BLaER1 treated with 17β-estradiol and CSF1 and Interleukin-3, amounts not matched to agents 10 nM and 100 nM (cell line): ENCODE measurements around the gene LARP4B.
A peak's percentile ranks its signal among the peaks of the same experiment; 100 is the strongest.

Source experiments
- H3K27ac ChIP-seq, 11 experiments: shearing (Covaris generic); formaldehyde crosslinking; 2 replicates each; pipeline ENCODE4 v1.8.1; 2022
- H3K27me3 ChIP-seq, 11 experiments: shearing (Covaris generic); formaldehyde crosslinking; 2 replicates each; pipeline ENCODE4 v1.8.1; 2022
- H3K36me3 ChIP-seq, 11 experiments: shearing (Covaris generic); formaldehyde crosslinking; 2 replicates each; pipeline ENCODE4 v1.8.1; 2022
- H3K4me1 ChIP-seq, 10 experiments: shearing (Covaris generic); formaldehyde crosslinking; 2 replicates each; pipeline ENCODE4 v1.8.1; 2022
- H3K4me2 ChIP-seq, 11 experiments: shearing (Covaris generic); formaldehyde crosslinking; 2 replicates each; pipeline ENCODE4 v1.8.1; 2022
- H3K4me3 ChIP-seq, 10 experiments: shearing (Covaris generic); formaldehyde crosslinking; 2 replicates each; pipeline ENCODE4 v1.8.1; 2022
- H3K9ac ChIP-seq, 11 experiments: shearing (Covaris generic); formaldehyde crosslinking; 2 replicates each; pipeline ENCODE4 v1.8.1; 2022
- H3K9me3 ChIP-seq, 11 experiments: shearing (Covaris generic); formaldehyde crosslinking; replicated peaks in 1 of 11; 2 replicates each; pipeline ENCODE4 v1.8.1; 2022
- H4K20me1 ChIP-seq, 11 experiments: shearing (Covaris generic); formaldehyde crosslinking; 2 replicates each; pipeline ENCODE4 v1.8.1; 2022
- Cebpa-rat ChIP-seq, 11 experiments: shearing (Covaris generic); IDR thresholded peaks; 2 replicates each; pipeline ENCODE4 v1.8.1; 2022

LARP4B gene

GRCh38 chr10:916716-917415, 14.6 kb downstream of the LARP4B start:
- peaks cover 37 to 87% (median 61%) of the 10 kb centered on the region in 11 experiments for H3K36me3 ChIP-seq
- TF ChIP-seq Cebpa-rat (IDR thresholded peaks at IDR 0.05) = no peak
- H3K4me1 ChIP-seq = peaks cover 0 to 9% (median 2%) of the 10 kb centered on the region in 10 experiments; a peak in 9 of 20 replicates
- H4K20me1 ChIP-seq = peaks cover 96 to 100% (median 99%) of the 10 kb centered on the region in 11 experiments
- peaks cover 0 to 12% (median 4%) of the 10 kb centered on the region in 11 experiments; a peak in 7 of 22 replicates for H3K9me3 ChIP-seq
- H3K27me3 ChIP-seq = no peaks in the 10 kb centered on the region
- H3K4me3 ChIP-seq = no peak overlapping the region
- H3K27ac ChIP-seq = no peak overlapping the region
- no peak overlapping the region for H3K4me2 ChIP-seq
- H3K9ac ChIP-seq = no peak overlapping the region

- Histone ChIP-seq H3K36me3 (peaks cover 64 to 89% (median 80%) of the 10 kb centered on the region in 11 experiments), H3K4me3 (no peak overlapping the region), H4K20me1 (peaks cover 95 to 100% (median 99%) of the 10 kb centered on the region in 11 experiments), H3K9me3 (no peaks in the 10 kb centered on the region), H3K9ac (no peak overlapping the region), H3K4me2 (no peak overlapping the region), H3K4me1 (peaks cover 0 to 13% (median 0%) of the 10 kb centered on the region in 10 experiments; a peak in 5 of 20 replicates), H3K27ac (no peak overlapping the region), H3K27me3 (no peaks in the 10 kb centered on the region)
- no peak for TF ChIP-seq Cebpa-rat (IDR thresholded peaks at IDR 0.05)
These were observed 21.7 kb downstream of the LARP4B start for GRCh38 chr10:909831-910230.

- H3K4me3 ChIP-seq = no peak overlapping the region
- no peaks in the 10 kb centered on the region for H3K27me3 ChIP-seq
- peaks cover 67 to 95% (median 86%) of the 10 kb centered on the region in 11 experiments for H3K36me3 ChIP-seq
- peaks cover 99 to 100% (median 100%) of the 10 kb centered on the region in 11 experiments for H4K20me1 ChIP-seq
- H3K9me3 ChIP-seq = no peaks in the 10 kb centered on the region
- H3K4me2 ChIP-seq = 0 out of 22 replicates have a peak overlapping the region, but pooled peaks of 1 of the 11 experiments have one; percentile 9
- no peak for TF ChIP-seq Cebpa-rat (IDR thresholded peaks at IDR 0.05)
- H3K9ac ChIP-seq = no peak overlapping the region
- peaks cover 0 to 22% (median 6%) of the 10 kb centered on the region in 10 experiments; a peak in 6 of 20 replicates for H3K4me1 ChIP-seq
- no peak overlapping the region for H3K27ac ChIP-seq
These were observed 25.5 kb downstream of the LARP4B start for GRCh38 chr10:905972-906371.

DNA sequence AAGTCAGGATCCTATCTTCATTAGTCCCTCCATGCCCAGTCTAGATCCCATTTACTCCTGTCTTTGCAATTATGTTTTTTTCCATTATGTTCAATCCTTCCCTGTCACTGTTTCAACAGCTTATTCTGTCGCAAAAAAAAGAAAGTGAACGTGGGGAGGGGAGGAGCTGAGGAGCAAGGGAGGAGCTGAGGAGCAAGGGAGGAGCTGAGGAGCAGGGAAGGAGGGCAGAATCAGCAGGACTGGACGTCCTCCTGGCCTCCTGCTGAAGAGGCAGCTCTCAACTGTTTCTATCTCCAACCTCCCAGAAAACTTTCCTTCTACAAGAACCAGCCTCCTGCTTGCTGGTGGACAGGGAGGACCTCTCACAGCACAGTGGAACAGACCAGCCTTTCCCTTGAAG, 26.0 kb downstream of the LARP4B start:
- Histone ChIP-seq H4K20me1 (peaks cover 99 to 100% (median 100%) of the 10 kb centered on the region in 11 experiments), H3K9ac (no peak overlapping the region), H3K4me2 (0 out of 22 replicates have a peak overlapping the region, but pooled peaks of 1 of the 11 experiments have one; percentile 9), H3K27me3 (no peaks in the 10 kb centered on the region), H3K9me3 (no peaks in the 10 kb centered on the region), H3K27ac (no peak overlapping the region), H3K4me3 (no peak overlapping the region), H3K36me3 (peaks cover 62 to 92% (median 82%) of the 10 kb centered on the region in 11 experiments), H3K4me1 (peaks cover 0 to 22% (median 6%) of the 10 kb centered on the region in 10 experiments; a peak in 6 of 20 replicates)
- no peak for TF ChIP-seq Cebpa-rat (IDR thresholded peaks at IDR 0.05)

GRCh38 chr10:904403-904802, 27.1 kb downstream of the LARP4B start:
- no peak for TF ChIP-seq Cebpa-rat (IDR thresholded peaks at IDR 0.05)

GRCh38 chr10:898141-898540, 33.4 kb downstream of the LARP4B start:
- Histone ChIP-seq H3K4me3 (no peak overlapping the region), H3K27me3 (no peaks in the 10 kb centered on the region), H3K4me2 (no peak overlapping the region), H4K20me1 (peaks cover 90 to 100% (median 100%) of the 10 kb centered on the region in 11 experiments), H3K9me3 (no peaks in the 10 kb centered on the region), H3K9ac (no peak overlapping the region), H3K4me1 (peaks cover 0 to 6% (median 0%) of the 10 kb centered on the region in 10 experiments; a peak in 1 of 20 replicates), H3K36me3 (peaks cover 16 to 62% (median 32%) of the 10 kb centered on the region in 11 experiments; a peak in 20 of 22 replicates), H3K27ac (no peak overlapping the region)
- no peak for TF ChIP-seq Cebpa-rat (IDR thresholded peaks at IDR 0.05)

More at GRCh38 chr10:904403-904802, 27.1 kb downstream of the LARP4B start:
- H3K4me2 ChIP-seq = no peak overlapping the region
- no peak overlapping the region for H3K27ac ChIP-seq
- H3K4me3 ChIP-seq = no peak overlapping the region
- no peak overlapping the region for H3K9ac ChIP-seq
- H4K20me1 ChIP-seq = peaks cover 97 to 100% (median 100%) of the 10 kb centered on the region in 11 experiments
- H3K4me1 ChIP-seq = peaks cover 0 to 22% (median 6%) of the 10 kb centered on the region in 10 experiments; a peak in 6 of 20 replicates
- H3K36me3 ChIP-seq = peaks cover 53 to 92% (median 74%) of the 10 kb centered on the region in 11 experiments
- H3K27me3 ChIP-seq = no peaks in the 10 kb centered on the region
- no peaks in the 10 kb centered on the region for H3K9me3 ChIP-seq

DNA sequence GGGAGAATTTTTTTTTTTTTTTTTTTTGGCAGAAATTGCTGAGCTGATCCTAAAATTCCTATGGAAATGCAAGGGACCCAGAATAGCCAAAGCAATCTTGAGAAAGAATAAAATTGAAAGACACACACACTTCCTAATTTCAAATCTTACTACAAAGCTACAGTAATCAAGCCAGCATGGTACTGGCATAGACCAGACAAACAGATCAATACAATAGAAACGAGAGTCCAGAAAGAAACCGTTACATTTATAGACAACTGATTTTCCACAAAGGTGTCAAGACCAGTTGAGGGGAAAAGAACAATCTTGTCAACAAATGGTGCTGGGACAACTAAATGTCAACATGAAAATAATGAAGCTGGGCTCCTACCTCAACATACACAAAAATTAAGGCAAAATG, 34.5 kb downstream of the LARP4B start:
- peaks cover 88 to 100% (median 100%) of the 10 kb centered on the region in 11 experiments for H4K20me1 ChIP-seq
- H3K4me1 ChIP-seq = 0 out of 20 replicates have a peak, but pooled peaks cover 0 to 6% (median 0%) of the 10 kb centered on the region in 10 experiments

GRCh38 chr10:895324-895723, 36.2 kb downstream of the LARP4B start:
- H3K9ac ChIP-seq = no peak overlapping the region
- no peak overlapping the region for H3K4me2 ChIP-seq
- no peaks in the 10 kb centered on the region for H3K27me3 ChIP-seq
- peaks cover 86 to 100% (median 100%) of the 10 kb centered on the region in 11 experiments for H4K20me1 ChIP-seq
- H3K9me3 ChIP-seq = no peaks in the 10 kb centered on the region
- no peak overlapping the region for H3K4me3 ChIP-seq
- no peak for TF ChIP-seq Cebpa-rat (IDR thresholded peaks at IDR 0.05)
- peaks cover 4 to 59% (median 24%) of the 10 kb centered on the region in 11 experiments; a peak in 17 of 22 replicates for H3K36me3 ChIP-seq
- H3K4me1 ChIP-seq = 0 out of 20 replicates have a peak, but pooled peaks cover 0 to 6% (median 0%) of the 10 kb centered on the region in 10 experiments
- H3K27ac ChIP-seq = no peak overlapping the region

More for the DNA sequence above, 34.5 kb downstream of the LARP4B start:
- no peak for TF ChIP-seq Cebpa-rat (IDR thresholded peaks at IDR 0.05)
- H3K4me2 ChIP-seq = no peak overlapping the region
- no peaks in the 10 kb centered on the region for H3K9me3 ChIP-seq
- H3K27me3 ChIP-seq = no peaks in the 10 kb centered on the region
- H3K36me3 ChIP-seq = peaks cover 6 to 58% (median 24%) of the 10 kb centered on the region in 11 experiments; a peak in 17 of 22 replicates
- H3K9ac ChIP-seq = no peak overlapping the region
- no peak overlapping the region for H3K4me3 ChIP-seq
- H3K27ac ChIP-seq = no peak overlapping the region

- peaks cover 51 to 100% (median 92%) of the 10 kb centered on the region in 11 experiments for H4K20me1 ChIP-seq
- no peak overlapping the region for H3K9ac ChIP-seq
- H3K4me2 ChIP-seq = no peak overlapping the region
- H3K27ac ChIP-seq = no peak overlapping the region
- no peaks in the 10 kb centered on the region for H3K4me1 ChIP-seq
- TF ChIP-seq Cebpa-rat (IDR thresholded peaks at IDR 0.05) = no peak
- H3K9me3 ChIP-seq = no peaks in the 10 kb centered on the region
- no peak overlapping the region for H3K4me3 ChIP-seq
- H3K27me3 ChIP-seq = no peaks in the 10 kb centered on the region
- H3K36me3 ChIP-seq = peaks cover 94 to 100% (median 98%) of the 10 kb centered on the region in 11 experiments
These were observed 52.6 kb downstream of the LARP4B start for GRCh38 chr10:878895-879294.
